Adipocyte (in vitro differentiated cells): Measurements from ENCODE around the gene COL17A1.

Source experiments
- DNase-seq: peaks from one replicate; pipeline ENCODE4 v3.0.0-alpha.2; 2015; ENCODE audit warnings: low read depth
- H3K27me3 ChIP-seq: replicated peaks from 2 replicates; pipeline ENCODE4 v1.7.0; 2013; ENCODE audit warnings: mild to moderate bottlenecking, low read length, moderate library complexity; ENCODE audit not compliant: control insufficient read depth, insufficient read depth
- H3K36me3 ChIP-seq: 2 replicates; pipeline ENCODE4 v1.7.0; 2013; ENCODE audit warnings: low read length, mild to moderate bottlenecking, moderate library complexity; ENCODE audit not compliant: control insufficient read depth, insufficient read depth, severe bottlenecking
- H3K4me1 ChIP-seq: 2 replicates; pipeline ENCODE4 v1.7.0; 2013; ENCODE audit warnings: mild to moderate bottlenecking, low read length, moderate library complexity; ENCODE audit not compliant: control insufficient read depth, insufficient read depth
- H3K4me3 ChIP-seq: 2 replicates; pipeline ENCODE4 v1.7.0; 2013; ENCODE audit warnings: mild to moderate bottlenecking, low read length, moderate library complexity
- H3K9ac ChIP-seq: 2 replicates; pipeline ENCODE4 v1.7.0; 2013; ENCODE audit warnings: mild to moderate bottlenecking, low read length, moderate library complexity
- H3K9me3 ChIP-seq: 2 replicates; pipeline ENCODE4 v1.7.0; 2013; ENCODE audit warnings: mild to moderate bottlenecking, low read length, moderate library complexity; ENCODE audit not compliant: control insufficient read depth

The COL17A1 gene

GRCh38 chr10:104028823-104029520 lies 56.7 kb downstream of the COL17A1 start:
- no peak overlapping the region for H3K9ac ChIP-seq
- H3K36me3 ChIP-seq, result peaks cover 35% of the 10 kb centered on the region
- H3K9me3 ChIP-seq, result no peaks in the 10 kb centered on the region
- H3K4me3 ChIP-seq, result no peak overlapping the region
- DNase-seq, result no peak
- no peaks in the 10 kb centered on the region for H3K4me1 ChIP-seq
- H3K27me3 ChIP-seq, result no peaks in the 10 kb centered on the region

- DNase-seq, result peak; percentile 24
- H3K4me3 ChIP-seq, result no peak overlapping the region
- H3K9ac ChIP-seq, result no peak overlapping the region
- no peaks in the 10 kb centered on the region for H3K4me1 ChIP-seq
- no peaks in the 10 kb centered on the region for H3K9me3 ChIP-seq
- H3K27me3 ChIP-seq, result no peaks in the 10 kb centered on the region
- peaks cover 43% of the 10 kb centered on the region for H3K36me3 ChIP-seq
Observed at GRCh38 chr10:104028146-104028545, 57.5 kb downstream of the COL17A1 start.

GRCh38 chr10:104026762-104027161 lies 58.9 kb downstream of the COL17A1 start:
- no peaks in the 10 kb centered on the region for H3K4me1 ChIP-seq
- no peak overlapping the region for H3K9ac ChIP-seq
- no peak for DNase-seq
- H3K36me3 ChIP-seq, result peaks cover 50% of the 10 kb centered on the region
- no peaks in the 10 kb centered on the region for H3K9me3 ChIP-seq
- H3K4me3 ChIP-seq, result no peak overlapping the region
- no peaks in the 10 kb centered on the region for H3K27me3 ChIP-seq

GRCh38 chr10:104025524-104025923 lies 60.2 kb downstream of the COL17A1 start:
- H3K9me3 ChIP-seq, result no peaks in the 10 kb centered on the region
- no peak overlapping the region for H3K9ac ChIP-seq
- no peak for DNase-seq
- H3K4me3 ChIP-seq, result no peak overlapping the region
- H3K27me3 ChIP-seq, result no peaks in the 10 kb centered on the region
- no peaks in the 10 kb centered on the region for H3K4me1 ChIP-seq
- H3K36me3 ChIP-seq, result peaks cover 62% of the 10 kb centered on the region

- H3K36me3 ChIP-seq, result peaks cover 83% of the 10 kb centered on the region
- no peak overlapping the region for H3K9ac ChIP-seq
- H3K4me3 ChIP-seq, result no peak overlapping the region
- H3K9me3 ChIP-seq, result no peaks in the 10 kb centered on the region
- H3K4me1 ChIP-seq, result peaks cover 4% of the 10 kb centered on the region
- H3K27me3 ChIP-seq, result no peaks in the 10 kb centered on the region
- no peak for DNase-seq
Observed at GRCh38 chr10:104022026-104022425, 63.7 kb downstream of the COL17A1 start.

GRCh38 chr10:104021246-104021645 lies 64.4 kb downstream of the COL17A1 start:
- no peaks in the 10 kb centered on the region for H3K9me3 ChIP-seq
- H3K36me3 ChIP-seq, result peaks cover 83% of the 10 kb centered on the region
- H3K4me1 ChIP-seq, result peaks cover 4% of the 10 kb centered on the region
- DNase-seq, result no peak
- no peaks in the 10 kb centered on the region for H3K27me3 ChIP-seq
- H3K4me3 ChIP-seq, result no peak overlapping the region
- H3K9ac ChIP-seq, result no peak overlapping the region

GRCh38 chr10:104020020-104020419 lies 65.7 kb downstream of the COL17A1 start:
- no peak for DNase-seq
- H3K36me3 ChIP-seq, result peaks cover 71% of the 10 kb centered on the region
- peaks cover 4% of the 10 kb centered on the region for H3K4me1 ChIP-seq

GRCh38 chr10:104018471-104018870 lies 67.2 kb downstream of the COL17A1 start:
- Histone ChIP-seq H3K36me3 (peaks cover 56% of the 10 kb centered on the region), H3K4me1 (peaks cover 4% of the 10 kb centered on the region), H3K9me3 (no peaks in the 10 kb centered on the region), H3K9ac (no peak overlapping the region), H3K4me3 (no peak overlapping the region), H3K27me3 (no peaks in the 10 kb centered on the region)
- DNase-seq, result no peak

More at GRCh38 chr10:104020020-104020419, 65.7 kb downstream of the COL17A1 start:
- no peaks in the 10 kb centered on the region for H3K9me3 ChIP-seq
- H3K27me3 ChIP-seq, result no peaks in the 10 kb centered on the region
- no peak overlapping the region for H3K9ac ChIP-seq
- H3K4me3 ChIP-seq, result no peak overlapping the region

- peaks cover 38% of the 10 kb centered on the region for H3K36me3 ChIP-seq
- H3K9ac ChIP-seq, result no peak overlapping the region
- H3K4me1 ChIP-seq, result peaks cover 4% of the 10 kb centered on the region
- no peaks in the 10 kb centered on the region for H3K9me3 ChIP-seq
- no peak overlapping the region for H3K4me3 ChIP-seq
- H3K27me3 ChIP-seq, result no peaks in the 10 kb centered on the region
- DNase-seq, result no peak
Observed at GRCh38 chr10:104016661-104017060, 69.0 kb downstream of the COL17A1 start.

- Histone ChIP-seq H3K4me3 (no peak overlapping the region), H3K4me1 (peaks cover 4% of the 10 kb centered on the region), H3K9ac (no peak overlapping the region)
Observed at GRCh38 chr10:104014176-104014575, 71.5 kb downstream of the COL17A1 start.

GRCh38 chr10:104013489-104013888 lies 72.2 kb downstream of the COL17A1 start:
- Histone ChIP-seq H3K4me3 (no peak overlapping the region), H3K27me3 (no peaks in the 10 kb centered on the region), H3K4me1 (peaks cover 4% of the 10 kb centered on the region), H3K36me3 (peaks cover 31% of the 10 kb centered on the region), H3K9ac (no peak overlapping the region), H3K9me3 (no peaks in the 10 kb centered on the region)
- DNase-seq, result no peak

More at GRCh38 chr10:104014176-104014575, 71.5 kb downstream of the COL17A1 start:
- Histone ChIP-seq H3K36me3 (peaks cover 31% of the 10 kb centered on the region), H3K9me3 (no peaks in the 10 kb centered on the region), H3K27me3 (no peaks in the 10 kb centered on the region)
- DNase-seq, result no peak

GRCh38 chr10:104011904-104012303 lies 73.8 kb downstream of the COL17A1 start:
- Histone ChIP-seq H3K9me3 (no peaks in the 10 kb centered on the region), H3K27me3 (no peaks in the 10 kb centered on the region), H3K9ac (no peak overlapping the region), H3K4me1 (no peaks in the 10 kb centered on the region), H3K36me3 (peaks cover 32% of the 10 kb centered on the region), H3K4me3 (no peak overlapping the region)
- no peak for DNase-seq
